Uterus (tissue), 4 donors: ENCODE measurements around the gene KCNMA1. TPM values are rescaled to one million over a fixed set of nuclear protein-coding genes. Genes with fewer than 3 reads are reported as not detected.

Experiments used
- DNase-seq, 2 donors: peaks; one replicate each; pipeline ENCODE4 v3.0.0-alpha.2; 2019 to 2020
- H3K27ac ChIP-seq, 2 donors: fragments of 200-600 bp; sonication (generic); 1 replicate in 1 of 2; 2 replicates in 1 of 2; pipeline ENCODE4 v1.5.1; 2016 to 2018
- H3K27me3 ChIP-seq, 2 donors: fragments of 200-600 bp; sonication (generic); one replicate each; pipeline ENCODE4 v1.5.1; 2018 to 2019; ENCODE audit warnings: control low read depth in 1 of 2
- H3K36me3 ChIP-seq, 2 donors: fragments of 200-600 bp; sonication (generic); one replicate each; pipeline ENCODE4 v1.5.1; 2019; ENCODE audit warnings: control low read depth in 1 of 2
- H3K4me1 ChIP-seq, 2 donors: fragments of 200-600 bp; sonication (generic); one replicate each; pipeline ENCODE4 v1.5.1; 2018 to 2019; ENCODE audit warnings: control low read depth in 1 of 2
- H3K4me3 ChIP-seq, 2 donors: fragments of 200-600 bp; sonication (generic); 1 replicate in 1 of 2; 2 replicates in 1 of 2; pipeline ENCODE4 v1.5.1; 2018 to 2019; ENCODE audit warnings: mild to moderate bottlenecking in 1 of 2
- H3K9me3 ChIP-seq, 2 donors: fragments of 200-600 bp; sonication (generic); one replicate each; pipeline ENCODE4 v1.5.1; 2019; ENCODE audit warnings: control low read depth in 1 of 2
- CTCF ChIP-seq, 4 experiments: fragments of 200-600 bp in 2 of 4; fragments of 450-650 bp in 2 of 4; sonication (generic) in 2 of 4; IDR thresholded peaks; one replicate each; pipeline ENCODE4 v1.5.1; 2016 to 2019; ENCODE audit warnings: antibody characterized with exemption in 4 of 4, mild to moderate bottlenecking in 2 of 4, moderate library complexity in 1 of 4
- POLR2A ChIP-seq, 2 donors: fragments of 450-650 bp; IDR thresholded peaks; one replicate each; pipeline ENCODE4 v1.6.1; 2016; ENCODE audit warnings: antibody characterized with exemption in 2 of 2, mild to moderate bottlenecking in 1 of 2, moderate library complexity in 1 of 2
- intact Hi-C: fragments of 100-400 bp; cut with DNase I; formaldehyde crosslinking; loops from one replicate; pipeline ENCODE4 v1.15.1; 2023; ENCODE audit warnings: low total_unique reads
- total RNA-seq, 4 donors: library from RNA; depleted of rRNA in 3 of 4; stranded (reverse); fragments of >200 nt in 3 of 4; gene quantifications; one replicate each; pipeline versions ENCODE4 v1.1.0 to v1.2.4, GENCODE V29; 2014 to 2023
- donor health status: DM: yes; HTN: yes; CAD: no.

Gene KCNMA1
- total RNA-seq, 4 donors from 2014 or later, result 86.2 to 236 (median 164) TPM

DNA sequence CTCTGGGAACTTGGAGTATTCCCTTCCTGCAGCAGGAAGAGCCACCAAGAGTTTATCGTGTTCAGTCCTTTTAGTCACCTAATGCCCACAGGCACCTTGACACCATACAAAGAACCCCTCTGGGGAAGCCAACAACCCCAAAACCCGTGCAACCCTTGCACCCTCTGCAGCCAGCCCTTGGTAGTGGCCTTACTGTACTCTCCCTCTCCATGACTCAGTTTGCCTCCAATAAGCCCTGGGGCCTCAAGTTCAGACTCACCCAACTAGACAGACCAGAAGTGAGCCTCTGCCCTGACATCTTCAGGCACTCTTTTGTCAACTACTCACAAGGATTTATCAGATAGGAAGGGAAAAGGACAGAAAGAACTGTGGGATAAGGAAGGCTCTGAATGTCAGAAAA is 30.9 kb downstream of the KCNMA1 start:
- Histone ChIP-seq H3K4me1 (no peaks in the 10 kb centered on the region), H3K36me3 (no peaks in the 10 kb centered on the region), H3K27me3 (no peaks in the 10 kb centered on the region), H3K27ac (no peak overlapping the region), H3K9me3 (no peaks in the 10 kb centered on the region), H3K4me3 (no peak overlapping the region)
- intact Hi-C loops, result no loop called here
- TF ChIP-seq CTCF (IDR thresholded peaks at IDR 0.05) (no peak), POLR2A (IDR thresholded peaks at IDR 0.05) (no peak)
- no peak for DNase-seq

GRCh38 chr10:77605466-77605865 is 32.1 kb downstream of the KCNMA1 start:
- H3K36me3 ChIP-seq, result no peaks in the 10 kb centered on the region
- H3K4me1 ChIP-seq, result no peaks in the 10 kb centered on the region
- TF ChIP-seq CTCF (IDR thresholded peaks at IDR 0.05) (no peak), POLR2A (IDR thresholded peaks at IDR 0.05) (no peak)
- no peak for DNase-seq
- intact Hi-C loops, result no loop called here
- H3K4me3 ChIP-seq, result no peak overlapping the region
- no peaks in the 10 kb centered on the region for H3K9me3 ChIP-seq
- H3K27ac ChIP-seq, result peak overlapping the region in 1 of 2 donors; percentile 7
- no peaks in the 10 kb centered on the region for H3K27me3 ChIP-seq

DNA sequence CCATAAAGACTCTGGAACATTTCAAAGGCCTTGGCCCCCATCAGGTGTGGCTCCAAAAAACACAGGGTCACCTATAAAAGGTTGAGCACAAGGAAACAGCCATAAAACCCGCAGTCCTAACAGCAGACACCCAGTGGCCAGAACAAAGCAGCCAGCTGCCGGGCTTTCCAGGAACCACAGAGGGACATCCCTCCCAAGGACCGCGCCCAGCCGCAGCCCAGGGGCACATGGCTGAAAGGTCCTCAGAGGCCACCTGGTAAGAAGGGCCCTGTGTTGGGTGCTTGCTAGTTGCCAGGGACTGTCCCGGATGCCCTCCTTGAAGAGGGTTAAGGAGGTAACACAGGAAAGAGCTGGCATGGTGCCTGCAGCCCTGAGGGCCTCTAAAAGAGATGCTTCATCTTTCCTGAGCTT is 32.7 kb downstream of the KCNMA1 start:
- intact Hi-C loops, result no loop called here
- DNase-seq, result no peak
- Histone ChIP-seq H3K4me3 (no peak overlapping the region), H3K36me3 (no peaks in the 10 kb centered on the region), H3K27ac (peak overlapping the region in 1 of 2 donors; percentile 7), H3K27me3 (no peaks in the 10 kb centered on the region), H3K9me3 (no peaks in the 10 kb centered on the region), H3K4me1 (no peaks in the 10 kb centered on the region)
- TF ChIP-seq CTCF (IDR thresholded peaks at IDR 0.05) (no peak), POLR2A (IDR thresholded peaks at IDR 0.05) (no peak)

DNA sequence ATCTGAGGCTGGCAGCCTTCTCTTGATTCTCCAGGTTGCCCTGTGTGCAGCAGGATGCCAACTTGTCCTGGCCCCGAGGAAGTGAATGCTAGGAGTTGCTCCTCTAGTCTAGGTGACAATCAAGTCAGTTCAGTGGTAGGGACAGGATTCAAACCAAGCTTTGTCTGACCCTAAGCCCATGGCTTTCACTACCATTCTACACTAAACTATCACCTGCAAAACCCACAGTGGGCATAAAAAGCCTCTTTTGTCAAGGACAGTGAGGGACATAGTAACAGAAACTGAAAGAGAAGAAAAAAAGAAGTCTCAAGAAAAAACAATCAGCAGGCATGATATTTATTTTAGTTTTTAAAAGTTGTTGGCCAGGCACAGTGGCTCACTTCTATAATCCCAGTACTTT is 33.5 kb downstream of the KCNMA1 start:
- Histone ChIP-seq H3K36me3 (no peaks in the 10 kb centered on the region), H3K27ac (no peak overlapping the region), H3K4me1 (no peaks in the 10 kb centered on the region), H3K9me3 (no peaks in the 10 kb centered on the region), H3K27me3 (no peaks in the 10 kb centered on the region), H3K4me3 (no peak overlapping the region)
- TF ChIP-seq CTCF (IDR thresholded peaks at IDR 0.05) (no peak), POLR2A (IDR thresholded peaks at IDR 0.05) (no peak)
- no peak for DNase-seq
- intact Hi-C loops, result no loop called here

DNA sequence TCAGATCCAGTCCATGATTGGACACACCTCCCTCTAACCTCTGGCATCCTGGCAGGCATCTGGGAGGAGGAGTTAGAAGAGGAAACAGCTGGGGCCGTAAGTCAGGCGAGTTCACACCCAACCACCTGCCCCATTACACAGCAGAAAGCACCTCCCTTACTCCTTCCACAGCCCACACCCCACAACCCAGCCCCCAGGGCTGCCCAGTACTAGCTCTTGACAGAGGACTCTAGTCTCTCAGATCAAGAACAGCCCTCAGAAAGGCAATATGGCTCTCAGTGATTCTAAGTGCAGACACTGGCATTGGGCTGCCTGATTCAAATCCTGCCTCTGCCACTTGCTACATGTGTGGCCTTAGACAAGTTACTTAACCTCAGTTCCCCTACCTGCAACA is 34.1 kb downstream of the KCNMA1 start:
- Histone ChIP-seq H3K4me3 (no peak overlapping the region), H3K4me1 (no peaks in the 10 kb centered on the region), H3K9me3 (no peaks in the 10 kb centered on the region), H3K27ac (no peak overlapping the region), H3K27me3 (no peaks in the 10 kb centered on the region), H3K36me3 (no peaks in the 10 kb centered on the region)
- intact Hi-C loops, result no loop called here
- TF ChIP-seq CTCF (IDR thresholded peaks at IDR 0.05) (no peak), POLR2A (IDR thresholded peaks at IDR 0.05) (no peak)
- DNase-seq, result no peak
